OCI-LY7 (cell line): ENCODE data around the gene SERPINE1.

Source experiments
- EZH2phosphoT487 ChIP-seq: fragments of 200-600 bp; sonication (generic); IDR thresholded peaks from 2 replicates; pipeline ENCODE4 v1.6.1; 2018; ENCODE audit warnings: low read depth, borderline replicate concordance, mild to moderate bottlenecking, mixed run types, antibody characterized with exemption, low read length, moderate library complexity, mixed read lengths
- TF ChIP-seq, protein P1 (sequence below): fragments of 200-600 bp; sonication (generic); conservative IDR thresholded peaks from 2 replicates; pipeline ENCODE4 v1.5.1; 2014; ENCODE audit warnings: mild to moderate bottlenecking, antibody characterized with exemption, low read length, moderate library complexity, mixed read lengths

DNA sequence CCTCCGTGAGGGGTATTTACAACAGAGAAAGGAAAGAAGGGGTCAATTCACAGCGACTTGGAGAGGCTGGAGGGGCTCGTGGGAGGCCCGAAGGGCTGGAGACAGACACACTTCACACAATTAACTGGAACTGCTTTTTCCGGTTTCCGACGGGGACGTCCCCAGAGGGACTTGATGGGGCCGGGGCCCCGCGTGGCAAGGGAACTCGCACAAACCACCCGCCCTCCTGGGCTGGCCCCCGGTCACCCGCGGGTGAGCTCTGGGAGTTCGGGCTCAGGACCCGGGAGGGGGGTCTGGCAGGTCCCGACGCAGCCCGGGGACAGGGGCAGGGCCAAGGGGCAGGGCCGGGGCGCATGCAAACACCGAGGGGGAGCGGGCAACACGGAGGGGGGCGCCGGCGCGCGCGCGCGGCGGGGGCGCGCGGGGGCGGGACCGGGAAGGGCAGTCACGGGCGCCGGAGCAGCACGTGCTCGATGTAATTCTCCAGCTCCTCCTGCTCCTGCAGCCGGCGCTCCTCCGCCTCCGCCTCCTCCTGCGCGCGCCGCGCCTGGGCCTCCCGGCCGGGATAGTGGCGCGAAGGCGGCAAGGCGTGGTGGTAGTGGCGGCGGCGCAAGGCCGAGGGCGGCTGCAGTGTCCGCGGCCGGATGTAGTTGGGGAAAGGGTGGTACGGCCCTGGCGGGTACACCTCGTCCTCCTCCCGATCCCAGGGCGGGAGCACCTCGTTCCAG lies 35.8 kb downstream of the SERPINE1 start:
- TF ChIP-seq, protein P1, sequence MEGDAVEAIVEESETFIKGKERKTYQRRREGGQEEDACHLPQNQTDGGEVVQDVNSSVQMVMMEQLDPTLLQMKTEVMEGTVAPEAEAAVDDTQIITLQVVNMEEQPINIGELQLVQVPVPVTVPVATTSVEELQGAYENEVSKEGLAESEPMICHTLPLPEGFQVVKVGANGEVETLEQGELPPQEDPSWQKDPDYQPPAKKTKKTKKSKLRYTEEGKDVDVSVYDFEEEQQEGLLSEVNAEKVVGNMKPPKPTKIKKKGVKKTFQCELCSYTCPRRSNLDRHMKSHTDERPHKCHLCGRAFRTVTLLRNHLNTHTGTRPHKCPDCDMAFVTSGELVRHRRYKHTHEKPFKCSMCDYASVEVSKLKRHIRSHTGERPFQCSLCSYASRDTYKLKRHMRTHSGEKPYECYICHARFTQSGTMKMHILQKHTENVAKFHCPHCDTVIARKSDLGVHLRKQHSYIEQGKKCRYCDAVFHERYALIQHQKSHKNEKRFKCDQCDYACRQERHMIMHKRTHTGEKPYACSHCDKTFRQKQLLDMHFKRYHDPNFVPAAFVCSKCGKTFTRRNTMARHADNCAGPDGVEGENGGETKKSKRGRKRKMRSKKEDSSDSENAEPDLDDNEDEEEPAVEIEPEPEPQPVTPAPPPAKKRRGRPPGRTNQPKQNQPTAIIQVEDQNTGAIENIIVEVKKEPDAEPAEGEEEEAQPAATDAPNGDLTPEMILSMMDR, result no peak
- no peak for TF ChIP-seq EZH2phosphoT487
